WERI-Rb-1 (cell line): Measurements from ENCODE around the gene TUB.

Experiments
- DNase-seq: peaks from one replicate; pipeline ENCODE4 v3.0.0-alpha.2; 2020
- H3K27ac ChIP-seq: fragments of 250-450 bp; sonication (Bioruptor Pico); 2 replicates; pipeline ENCODE4 v1.5.1; 2020; ENCODE audit warnings: mild to moderate bottlenecking, moderate library complexity
- H3K27me3 ChIP-seq: fragments of 250-450 bp; sonication (Bioruptor Pico); 2 replicates; pipeline ENCODE4 v1.5.1; 2021; ENCODE audit warnings: mild to moderate bottlenecking, low read depth, moderate library complexity; ENCODE audit not compliant: insufficient read depth, severe bottlenecking
- H3K36me3 ChIP-seq: fragments of 250-450 bp; sonication (Bioruptor Pico); 2 replicates; pipeline ENCODE4 v1.5.1; 2020; ENCODE audit warnings: mild to moderate bottlenecking, moderate library complexity
- H3K4me3 ChIP-seq: 2 replicates; pipeline ENCODE4 v1.5.1; 2011; ENCODE audit warnings: low read depth, mild to moderate bottlenecking, control low read depth, low read length
- H3K9me3 ChIP-seq: fragments of 250-450 bp; sonication (Bioruptor Pico); 2 replicates; pipeline ENCODE4 v1.5.1; 2021; ENCODE audit warnings: mild to moderate bottlenecking, moderate library complexity; ENCODE audit not compliant: severe bottlenecking
- TF ChIP-seq, protein P1 (sequence below): IDR thresholded peaks from 2 replicates; pipeline ENCODE4 v1.5.1; 2011; ENCODE audit warnings: low read depth, mild to moderate bottlenecking, control low read depth, inconsistent platforms, low read length

TUB gene

DNA sequence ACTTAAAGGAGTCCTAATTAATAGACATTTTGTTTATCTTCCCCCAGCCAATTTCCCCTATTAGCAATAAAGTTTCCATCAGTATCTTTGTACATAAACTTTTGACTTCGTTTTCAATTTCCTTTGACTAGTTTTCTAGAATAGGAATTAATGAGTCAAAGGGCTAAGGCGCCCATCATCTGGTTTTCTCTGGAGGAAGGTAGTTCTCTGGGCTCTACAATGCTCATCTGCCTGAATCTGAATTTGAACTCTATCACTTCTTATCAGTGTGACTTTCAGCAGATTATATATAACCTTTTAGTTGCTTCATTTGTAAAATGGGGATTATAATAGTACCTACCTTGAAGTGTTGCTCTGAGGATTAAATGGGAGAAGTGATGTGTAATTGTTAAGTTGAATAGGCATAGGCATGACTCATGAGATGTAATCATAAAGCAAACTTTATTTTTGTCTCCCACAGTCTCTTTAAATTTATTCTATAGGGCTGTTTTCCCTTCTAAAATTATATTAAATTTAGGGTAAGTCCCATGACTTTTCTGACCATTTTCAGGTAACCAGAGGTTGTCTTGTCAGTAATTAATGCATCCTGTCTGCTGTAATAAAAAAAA lies 5.8 kb upstream of the TUB start:
- Histone ChIP-seq H3K27ac (no peak overlapping the region), H3K9me3 (no peaks in the 10 kb centered on the region), H3K36me3 (no peaks in the 10 kb centered on the region), H3K27me3 (no peaks in the 10 kb centered on the region), H3K4me3 (no peak overlapping the region)
- no peak for DNase-seq
- TF ChIP-seq, protein P1, sequence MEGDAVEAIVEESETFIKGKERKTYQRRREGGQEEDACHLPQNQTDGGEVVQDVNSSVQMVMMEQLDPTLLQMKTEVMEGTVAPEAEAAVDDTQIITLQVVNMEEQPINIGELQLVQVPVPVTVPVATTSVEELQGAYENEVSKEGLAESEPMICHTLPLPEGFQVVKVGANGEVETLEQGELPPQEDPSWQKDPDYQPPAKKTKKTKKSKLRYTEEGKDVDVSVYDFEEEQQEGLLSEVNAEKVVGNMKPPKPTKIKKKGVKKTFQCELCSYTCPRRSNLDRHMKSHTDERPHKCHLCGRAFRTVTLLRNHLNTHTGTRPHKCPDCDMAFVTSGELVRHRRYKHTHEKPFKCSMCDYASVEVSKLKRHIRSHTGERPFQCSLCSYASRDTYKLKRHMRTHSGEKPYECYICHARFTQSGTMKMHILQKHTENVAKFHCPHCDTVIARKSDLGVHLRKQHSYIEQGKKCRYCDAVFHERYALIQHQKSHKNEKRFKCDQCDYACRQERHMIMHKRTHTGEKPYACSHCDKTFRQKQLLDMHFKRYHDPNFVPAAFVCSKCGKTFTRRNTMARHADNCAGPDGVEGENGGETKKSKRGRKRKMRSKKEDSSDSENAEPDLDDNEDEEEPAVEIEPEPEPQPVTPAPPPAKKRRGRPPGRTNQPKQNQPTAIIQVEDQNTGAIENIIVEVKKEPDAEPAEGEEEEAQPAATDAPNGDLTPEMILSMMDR: no peak

GRCh38 chr11:8079111-8079675 lies 1.8 kb upstream of the TUB start:
- Histone ChIP-seq H3K36me3 (no peaks in the 10 kb centered on the region), H3K9me3 (no peaks in the 10 kb centered on the region), H3K27me3 (no peaks in the 10 kb centered on the region), H3K27ac (no peak overlapping the region), H3K4me3 (no peak overlapping the region)
- no peak for DNase-seq
- TF ChIP-seq, protein P1: no peak

GRCh38 chr11:8080069-8080670 lies 841 bp upstream of the TUB start:
- TF ChIP-seq, protein P1: no peak
- no peak for DNase-seq
- H3K4me3 ChIP-seq: no peak overlapping the region
- no peaks in the 10 kb centered on the region for H3K27me3 ChIP-seq
- H3K9me3 ChIP-seq: no peaks in the 10 kb centered on the region
- H3K36me3 ChIP-seq: no peaks in the 10 kb centered on the region
- H3K27ac ChIP-seq: no peak overlapping the region

DNA sequence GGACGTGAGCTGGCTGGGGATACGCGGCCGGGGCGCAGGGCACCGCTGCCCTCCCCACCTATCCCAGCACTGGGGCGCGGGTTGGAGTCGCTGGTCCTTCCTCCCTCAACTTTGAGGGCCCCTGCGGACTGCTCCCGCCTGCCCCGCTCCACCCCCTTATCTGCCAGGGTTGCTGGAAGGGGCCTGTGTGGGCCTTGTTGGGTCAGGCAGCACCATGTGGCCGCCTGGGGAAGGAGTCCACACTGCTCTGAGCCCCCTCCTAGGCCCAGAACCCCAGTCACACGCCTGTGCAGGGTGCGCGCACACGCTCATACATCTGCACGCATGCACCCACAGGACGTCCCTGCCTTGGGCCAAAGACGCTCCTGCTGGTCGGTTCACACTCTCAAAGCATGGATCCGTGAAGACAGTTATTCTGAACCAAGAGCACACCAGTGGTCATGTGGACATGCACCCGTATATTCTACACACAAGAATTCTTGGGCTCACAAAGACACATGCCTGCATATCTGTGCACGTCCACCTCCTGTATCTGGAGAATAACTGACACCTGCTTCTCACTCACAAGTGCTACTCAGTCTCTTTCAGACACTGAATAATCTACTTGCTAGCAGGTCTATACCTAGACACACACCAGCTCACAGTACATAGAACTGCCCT lies 710 bp downstream of the TUB start:
- Histone ChIP-seq H3K36me3 (no peaks in the 10 kb centered on the region), H3K27me3 (no peaks in the 10 kb centered on the region), H3K27ac (no peak overlapping the region), H3K9me3 (no peaks in the 10 kb centered on the region), H3K4me3 (no peak overlapping the region)
- TF ChIP-seq, protein P1: no peak
- no peak for DNase-seq

GRCh38 chr11:8082391-8083087 lies 1.5 kb downstream of the TUB start:
- DNase-seq: no peak
- Histone ChIP-seq H3K27ac (no peak overlapping the region), H3K27me3 (no peaks in the 10 kb centered on the region), H3K9me3 (no peaks in the 10 kb centered on the region), H3K4me3 (no peak overlapping the region), H3K36me3 (no peaks in the 10 kb centered on the region)
- TF ChIP-seq, protein P1: no peak
